Osteoblast (primary cell): ENCODE data around the gene SMTN. TPM values are rescaled to one million over a fixed set of nuclear protein-coding genes. Genes with fewer than 3 reads are reported as not detected.

Experiments used
- DNase-seq: peaks from one replicate; pipeline ENCODE4 v3.0.0; 2011; ENCODE audit warnings: low spot score, mixed read lengths; ENCODE audit not compliant: insufficient read length; ENCODE audit errors: missing footprints
- H2AFZ ChIP-seq: 2 replicates; pipeline ENCODE4 v1.6.0; 2011; ENCODE audit warnings: mild to moderate bottlenecking, low read length
- H3K27ac ChIP-seq: 2 replicates; pipeline ENCODE4 v1.5.1; 2011; ENCODE audit warnings: mild to moderate bottlenecking, low read depth, low read length, moderate library complexity
- H3K27me3 ChIP-seq: 2 replicates; pipeline ENCODE4 v1.6.0; 2012; ENCODE audit warnings: mild to moderate bottlenecking, control low read depth, inconsistent platforms, low read length, moderate library complexity; ENCODE audit not compliant: insufficient read depth
- H3K36me3 ChIP-seq: 2 replicates; pipeline ENCODE4 v1.5.1; 2011; ENCODE audit warnings: mild to moderate bottlenecking, low read length, control low read depth, moderate library complexity; ENCODE audit not compliant: insufficient read depth
- H3K4me1 ChIP-seq: 2 replicates; pipeline ENCODE4 v1.5.1; 2011; ENCODE audit warnings: mild to moderate bottlenecking, low read length, control low read depth, moderate library complexity; ENCODE audit not compliant: insufficient read depth
- H3K4me2 ChIP-seq: 2 replicates; pipeline ENCODE4 v1.6.0; 2011; ENCODE audit warnings: mild to moderate bottlenecking, low read length; ENCODE audit not compliant: insufficient read depth
- H3K4me3 ChIP-seq: fragments of 200-600 bp; sonication (generic); 3 replicates; pipeline ENCODE4 v1.5.1; 2012; ENCODE audit warnings: mild to moderate bottlenecking, low read length, inconsistent platforms; ENCODE audit not compliant: insufficient read depth
- H3K79me2 ChIP-seq: 2 replicates; pipeline ENCODE4 v1.6.0; 2012; ENCODE audit warnings: mild to moderate bottlenecking, low read length, control low read depth, inconsistent platforms; ENCODE audit not compliant: insufficient read depth
- H3K9me3 ChIP-seq: 2 replicates; pipeline ENCODE4 v1.5.1; 2011; ENCODE audit warnings: low read depth, low read length, control low read depth
- H4K20me1 ChIP-seq: 2 replicates; pipeline ENCODE4 v1.6.0; 2012; ENCODE audit warnings: mild to moderate bottlenecking, low read length, control low read depth; ENCODE audit not compliant: insufficient read depth
- CTCF ChIP-seq: IDR thresholded peaks from 2 replicates; pipeline ENCODE4 v1.5.1; 2011; ENCODE audit warnings: mild to moderate bottlenecking, low read depth, low read length, moderate library complexity; ENCODE audit errors: extremely low read depth
- total RNA-seq: library from RNA; depleted of rRNA; stranded (reverse); fragments of >200 nt; gene quantifications from 2 replicates; pipeline ENCODE4 v1.2.3, GENCODE V29; 2012

The SMTN gene
- total RNA-seq, 1 donor = 31.5 TPM

GRCh38 chr22:31040542-31041398 is 40.3 kb upstream of the SMTN start:
- Histone ChIP-seq H3K79me2 (no peaks in the 10 kb centered on the region), H3K9me3 (no peaks in the 10 kb centered on the region), H3K36me3 (no peaks in the 10 kb centered on the region), H3K4me2 (no peak overlapping the region), H2AFZ (no peak overlapping the region), H4K20me1 (no peaks in the 10 kb centered on the region), H3K4me3 (no peak overlapping the region), H3K4me1 (peaks cover 33% of the 10 kb centered on the region), H3K27me3 (no peaks in the 10 kb centered on the region), H3K27ac (no peak overlapping the region)
- no peak for TF ChIP-seq CTCF
- no peak for DNase-seq

- peak; percentile 88 for DNase-seq
Observed at GRCh38 chr22:31044262-31044861, 36.8 kb upstream of the SMTN start.

GRCh38 chr22:31045900-31046538 is 35.1 kb upstream of the SMTN start:
- Histone ChIP-seq H3K79me2 (no peaks in the 10 kb centered on the region), H3K9me3 (no peaks in the 10 kb centered on the region), H3K4me1 (peaks cover 10% of the 10 kb centered on the region), H4K20me1 (no peaks in the 10 kb centered on the region), H3K36me3 (no peaks in the 10 kb centered on the region), H3K4me3 (no peak overlapping the region), H3K4me2 (no peak overlapping the region), H3K27ac (no peak overlapping the region), H3K27me3 (no peaks in the 10 kb centered on the region), H2AFZ (no peak overlapping the region)
- no peak for TF ChIP-seq CTCF
- peak; percentile 3 for DNase-seq

More at GRCh38 chr22:31044262-31044861, 36.8 kb upstream of the SMTN start:
- H3K27me3 ChIP-seq = no peaks in the 10 kb centered on the region
- H4K20me1 ChIP-seq = no peaks in the 10 kb centered on the region
- TF ChIP-seq CTCF = no peak
- H3K4me3 ChIP-seq = no peak overlapping the region
- no peaks in the 10 kb centered on the region for H3K79me2 ChIP-seq
- H2AFZ ChIP-seq = no peak overlapping the region
- H3K4me1 ChIP-seq = peaks cover 14% of the 10 kb centered on the region
- no peak overlapping the region for H3K4me2 ChIP-seq
- H3K36me3 ChIP-seq = no peaks in the 10 kb centered on the region
- no peaks in the 10 kb centered on the region for H3K9me3 ChIP-seq
- H3K27ac ChIP-seq = no peak overlapping the region
